HepG2 (cell line): Measurements from ENCODE around the gene ACOXL. TPM values are rescaled to one million over a fixed set of nuclear protein-coding genes. Genes with fewer than 3 reads are reported as not detected.
A peak's percentile ranks its signal among the peaks of the same experiment; 100 is the strongest.

ENCODE experiments used
- ELF3 ChIP-seq: IDR thresholded peaks from 2 replicates; pipeline ENCODE4 v1.6.1; 2016; ENCODE audit warnings: missing genetic modification reagents, missing compliant biosample characterization
- MYNN ChIP-seq: sonication (generic); formaldehyde crosslinking; IDR thresholded peaks from 2 replicates; pipeline ENCODE4 v1.4.0; 2020; ENCODE audit warnings: mild to moderate bottlenecking, low read depth, missing genetic modification reagents
- PAWR ChIP-seq: sonication (generic); formaldehyde crosslinking; IDR thresholded peaks from 2 replicates; pipeline ENCODE4 v1.4.0; 2020; ENCODE audit warnings: missing genetic modification reagents, mild to moderate bottlenecking, borderline replicate concordance
- PHF5A ChIP-seq: IDR thresholded peaks from one replicate; pipeline ENCODE4 v1.6.1; 2018; ENCODE audit warnings: low read depth, missing genetic modification reagents; ENCODE audit not compliant: unreplicated experiment
- POLR2A ChIP-seq, 2 experiments: IDR thresholded peaks; 2 replicates each; pipeline ENCODE4 v1.6.1; 2011; ENCODE audit warnings: low read depth in 2 of 2, low read length in 2 of 2, mild to moderate bottlenecking in 1 of 2, moderate library complexity in 1 of 2; ENCODE audit not compliant: insufficient read depth in 1 of 2
- PRDM15 ChIP-seq: sonication (generic); formaldehyde crosslinking; IDR thresholded peaks from 2 replicates; pipeline ENCODE4 v1.4.0; 2020; ENCODE audit warnings: missing genetic modification reagents
- SMC3 ChIP-seq: IDR thresholded peaks from 2 replicates; pipeline ENCODE4 v1.6.1; 2011; ENCODE audit warnings: low read length, improper control_type of control experiment
- XRCC5 ChIP-seq: fragments of 200-400 bp; formaldehyde crosslinking; optimal IDR thresholded peaks from 2 replicates; pipeline ENCODE3; 2017; ENCODE audit warnings: mild to moderate bottlenecking, low read length
- ZFX ChIP-seq: sonication (generic); formaldehyde crosslinking; IDR thresholded peaks from 2 replicates; pipeline ENCODE4 v1.4.0; 2020; ENCODE audit warnings: mild to moderate bottlenecking, low read depth, missing genetic modification reagents, moderate library complexity
- ZNF891 ChIP-seq: sonication (generic); formaldehyde crosslinking; IDR thresholded peaks from 2 replicates; pipeline ENCODE4 v1.5.0; 2020; ENCODE audit warnings: mild to moderate bottlenecking, missing genetic modification reagents
- polyA plus RNA-seq, 8 experiments: library from polyadenylated mRNA; depleted of rRNA in 3 of 8; stranded (reverse) in 7 of 8; unstranded in 1 of 8; fragments of >200 nt; fragmentation: Illumina TruSeq in 4 of 8; extraction: Trizol in 4 of 8; gene quantifications; 2 replicates each; pipeline versions ENCODE4 v1.2.1 to v1.2.3, GENCODE V29; 2011 to 2016; ENCODE audit warnings: low read depth in 4 of 8, missing spikeins in 1 of 8, mixed read lengths in 1 of 8; ENCODE audit not compliant: insufficient read depth in 1 of 8
- total RNA-seq, 5 experiments: library from RNA; depleted of rRNA; stranded (reverse); fragments of >200 nt; fragmentation: Illumina TruSeq; extraction: Trizol; gene quantifications; 2 replicates each; pipeline ENCODE4 v1.2.3, GENCODE V29; 2016; ENCODE audit warnings: low read depth in 1 of 5
- TF ChIP-seq, protein P1 (sequence below): sonication (generic); formaldehyde crosslinking; IDR thresholded peaks from 2 replicates; pipeline ENCODE4 v1.9.0; 2022; ENCODE audit warnings: low read depth, missing genetic modification reagents
- TF ChIP-seq, protein P2 (sequence below): IDR thresholded peaks from 2 replicates; pipeline ENCODE4 v1.4.0; 2020; ENCODE audit warnings: mild to moderate bottlenecking, missing genetic modification reagents
- TF ChIP-seq, protein P3 (sequence below): sonication (generic); formaldehyde crosslinking; IDR thresholded peaks from 2 replicates; pipeline ENCODE4 v1.4.0; 2020; ENCODE audit warnings: missing genetic modification reagents

ACOXL gene
- total and polyA plus RNA-seq, 2 of the 13 experiments (the other 11 are each of a cell fraction or from before 2014, with no cell fraction given) = not detected

DNA sequence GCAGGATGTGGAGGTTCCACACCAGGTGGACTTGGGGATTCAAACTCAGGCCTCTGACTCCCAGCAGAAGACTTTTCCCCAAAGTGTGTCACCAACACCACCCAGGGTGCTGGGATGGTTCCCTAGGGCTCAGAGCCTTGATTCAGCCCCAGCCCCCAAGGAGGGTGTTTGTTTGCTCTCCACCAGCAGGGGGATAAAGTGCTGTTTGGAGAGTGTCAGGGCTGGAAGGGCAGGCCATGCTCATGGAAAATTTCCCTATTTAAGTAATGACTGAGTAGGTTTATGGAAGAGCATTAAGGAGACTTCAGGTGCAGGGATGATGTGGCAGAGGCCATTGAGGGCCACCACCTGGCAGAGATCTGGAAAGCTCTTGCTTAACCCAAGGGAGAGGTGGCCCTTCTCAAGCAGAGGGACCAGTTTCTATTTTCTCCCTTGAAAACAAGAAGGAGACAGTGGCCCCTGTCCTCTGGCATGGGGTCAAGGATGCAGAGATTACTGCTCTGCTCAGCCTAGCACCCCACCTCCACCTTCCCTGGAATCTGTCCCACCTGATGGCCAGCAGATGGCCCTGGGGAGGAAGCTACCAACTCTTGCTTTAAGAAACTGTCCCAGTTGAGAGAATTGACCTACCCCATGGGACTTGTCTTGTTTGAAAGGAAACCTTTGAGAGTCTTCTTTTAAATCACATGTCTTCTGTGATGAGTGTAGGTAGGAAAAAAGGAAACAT lies 122.1 kb downstream of the ACOXL start (continued):
- TF ChIP-seq, protein P1, sequence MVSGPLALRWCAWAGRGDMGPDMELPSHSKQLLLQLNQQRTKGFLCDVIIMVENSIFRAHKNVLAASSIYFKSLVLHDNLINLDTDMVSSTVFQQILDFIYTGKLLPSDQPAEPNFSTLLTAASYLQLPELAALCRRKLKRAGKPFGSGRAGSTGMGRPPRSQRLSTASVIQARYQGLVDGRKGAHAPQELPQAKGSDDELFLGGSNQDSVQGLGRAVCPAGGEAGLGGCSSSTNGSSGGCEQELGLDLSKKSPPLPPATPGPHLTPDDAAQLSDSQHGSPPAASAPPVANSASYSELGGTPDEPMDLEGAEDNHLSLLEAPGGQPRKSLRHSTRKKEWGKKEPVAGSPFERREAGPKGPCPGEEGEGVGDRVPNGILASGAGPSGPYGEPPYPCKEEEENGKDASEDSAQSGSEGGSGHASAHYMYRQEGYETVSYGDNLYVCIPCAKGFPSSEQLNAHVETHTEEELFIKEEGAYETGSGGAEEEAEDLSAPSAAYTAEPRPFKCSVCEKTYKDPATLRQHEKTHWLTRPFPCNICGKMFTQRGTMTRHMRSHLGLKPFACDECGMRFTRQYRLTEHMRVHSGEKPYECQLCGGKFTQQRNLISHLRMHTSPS (CRISPR knock-in tag) = no peak
- TF ChIP-seq ZFX (no peak), PRDM15 (CRISPR knock-in tag) (no peak), XRCC5 (peak; percentile 25), POLR2A (IDR thresholded peaks at IDR 0.05; ENCODE audit: insufficient read depth in 1 of 2, low read depth in 2 of 2, low read length in 2 of 2) (no peak), PAWR (CRISPR knock-in tag) (no peak), MYNN (CRISPR knock-in tag) (no peak), PHF5A (no peak), ZNF891 (CRISPR knock-in tag) (no peak), ELF3 (CRISPR knock-in tag) (no peak), SMC3 (0 out of 2 replicates have a peak, but pooled peaks have one; percentile 9)
- TF ChIP-seq, protein P2, sequence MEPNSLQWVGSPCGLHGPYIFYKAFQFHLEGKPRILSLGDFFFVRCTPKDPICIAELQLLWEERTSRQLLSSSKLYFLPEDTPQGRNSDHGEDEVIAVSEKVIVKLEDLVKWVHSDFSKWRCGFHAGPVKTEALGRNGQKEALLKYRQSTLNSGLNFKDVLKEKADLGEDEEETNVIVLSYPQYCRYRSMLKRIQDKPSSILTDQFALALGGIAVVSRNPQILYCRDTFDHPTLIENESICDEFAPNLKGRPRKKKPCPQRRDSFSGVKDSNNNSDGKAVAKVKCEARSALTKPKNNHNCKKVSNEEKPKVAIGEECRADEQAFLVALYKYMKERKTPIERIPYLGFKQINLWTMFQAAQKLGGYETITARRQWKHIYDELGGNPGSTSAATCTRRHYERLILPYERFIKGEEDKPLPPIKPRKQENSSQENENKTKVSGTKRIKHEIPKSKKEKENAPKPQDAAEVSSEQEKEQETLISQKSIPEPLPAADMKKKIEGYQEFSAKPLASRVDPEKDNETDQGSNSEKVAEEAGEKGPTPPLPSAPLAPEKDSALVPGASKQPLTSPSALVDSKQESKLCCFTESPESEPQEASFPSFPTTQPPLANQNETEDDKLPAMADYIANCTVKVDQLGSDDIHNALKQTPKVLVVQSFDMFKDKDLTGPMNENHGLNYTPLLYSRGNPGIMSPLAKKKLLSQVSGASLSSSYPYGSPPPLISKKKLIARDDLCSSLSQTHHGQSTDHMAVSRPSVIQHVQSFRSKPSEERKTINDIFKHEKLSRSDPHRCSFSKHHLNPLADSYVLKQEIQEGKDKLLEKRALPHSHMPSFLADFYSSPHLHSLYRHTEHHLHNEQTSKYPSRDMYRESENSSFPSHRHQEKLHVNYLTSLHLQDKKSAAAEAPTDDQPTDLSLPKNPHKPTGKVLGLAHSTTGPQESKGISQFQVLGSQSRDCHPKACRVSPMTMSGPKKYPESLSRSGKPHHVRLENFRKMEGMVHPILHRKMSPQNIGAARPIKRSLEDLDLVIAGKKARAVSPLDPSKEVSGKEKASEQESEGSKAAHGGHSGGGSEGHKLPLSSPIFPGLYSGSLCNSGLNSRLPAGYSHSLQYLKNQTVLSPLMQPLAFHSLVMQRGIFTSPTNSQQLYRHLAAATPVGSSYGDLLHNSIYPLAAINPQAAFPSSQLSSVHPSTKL = no peak
- TF ChIP-seq, protein P3, sequence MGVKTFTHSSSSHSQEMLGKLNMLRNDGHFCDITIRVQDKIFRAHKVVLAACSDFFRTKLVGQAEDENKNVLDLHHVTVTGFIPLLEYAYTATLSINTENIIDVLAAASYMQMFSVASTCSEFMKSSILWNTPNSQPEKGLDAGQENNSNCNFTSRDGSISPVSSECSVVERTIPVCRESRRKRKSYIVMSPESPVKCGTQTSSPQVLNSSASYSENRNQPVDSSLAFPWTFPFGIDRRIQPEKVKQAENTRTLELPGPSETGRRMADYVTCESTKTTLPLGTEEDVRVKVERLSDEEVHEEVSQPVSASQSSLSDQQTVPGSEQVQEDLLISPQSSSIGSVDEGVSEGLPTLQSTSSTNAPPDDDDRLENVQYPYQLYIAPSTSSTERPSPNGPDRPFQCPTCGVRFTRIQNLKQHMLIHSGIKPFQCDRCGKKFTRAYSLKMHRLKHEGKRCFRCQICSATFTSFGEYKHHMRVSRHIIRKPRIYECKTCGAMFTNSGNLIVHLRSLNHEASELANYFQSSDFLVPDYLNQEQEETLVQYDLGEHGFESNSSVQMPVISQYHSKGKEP (CRISPR knock-in tag) = no peak
